Activated CD4-positive, alpha-beta T cell treated with anti-CD3 and anti-CD28 coated beads for 24 hours (primary cell): ENCODE measurements around the gene ONECUT3.
A peak's percentile ranks its signal among the peaks of the same experiment; 100 is the strongest.

Experiments
- DNase-seq, 2 donors: peaks; one replicate each; pipeline ENCODE4 v3.0.0-alpha.2; 2020; ENCODE audit warnings: low read depth in 2 of 2

Gene ONECUT3

DNA sequence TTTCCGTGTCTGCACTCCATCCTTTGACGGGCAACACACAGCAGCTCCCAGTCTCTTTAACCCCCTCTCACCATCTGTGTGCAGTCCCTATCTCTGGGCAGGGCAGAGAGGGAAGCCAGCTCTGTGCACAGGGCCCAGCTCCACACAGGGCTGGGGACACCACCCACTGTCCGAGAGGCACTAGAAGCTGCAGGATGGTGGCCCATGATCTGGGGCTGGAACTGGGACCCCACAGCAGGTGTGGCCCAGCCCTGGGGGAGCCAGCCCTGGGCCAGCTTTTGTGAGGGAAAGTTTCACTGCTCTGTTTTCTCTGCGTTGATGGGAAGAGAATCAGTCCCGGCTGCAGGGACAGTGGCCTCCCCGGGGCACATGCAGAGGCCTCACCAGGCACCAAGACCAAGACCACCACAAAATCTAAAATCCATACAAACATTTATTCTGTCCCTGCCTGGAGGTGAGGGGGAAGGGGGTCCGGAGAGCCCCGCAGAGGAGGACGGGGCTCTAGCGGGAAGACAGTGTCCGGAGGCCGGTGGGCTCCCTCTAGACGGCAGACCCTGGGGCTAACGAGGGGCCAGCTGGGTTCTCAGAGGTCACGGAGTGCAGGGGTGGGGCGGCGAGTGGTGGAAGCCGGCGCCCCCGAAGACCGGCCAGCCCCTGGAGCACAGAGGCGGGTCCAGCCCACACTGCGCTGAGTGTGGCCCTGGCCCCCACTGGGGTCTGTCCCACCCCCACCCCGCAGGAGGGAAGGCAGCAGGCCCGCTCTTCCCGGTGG is 61.7 kb downstream of the ONECUT3 start:
- no peak for DNase-seq

DNA sequence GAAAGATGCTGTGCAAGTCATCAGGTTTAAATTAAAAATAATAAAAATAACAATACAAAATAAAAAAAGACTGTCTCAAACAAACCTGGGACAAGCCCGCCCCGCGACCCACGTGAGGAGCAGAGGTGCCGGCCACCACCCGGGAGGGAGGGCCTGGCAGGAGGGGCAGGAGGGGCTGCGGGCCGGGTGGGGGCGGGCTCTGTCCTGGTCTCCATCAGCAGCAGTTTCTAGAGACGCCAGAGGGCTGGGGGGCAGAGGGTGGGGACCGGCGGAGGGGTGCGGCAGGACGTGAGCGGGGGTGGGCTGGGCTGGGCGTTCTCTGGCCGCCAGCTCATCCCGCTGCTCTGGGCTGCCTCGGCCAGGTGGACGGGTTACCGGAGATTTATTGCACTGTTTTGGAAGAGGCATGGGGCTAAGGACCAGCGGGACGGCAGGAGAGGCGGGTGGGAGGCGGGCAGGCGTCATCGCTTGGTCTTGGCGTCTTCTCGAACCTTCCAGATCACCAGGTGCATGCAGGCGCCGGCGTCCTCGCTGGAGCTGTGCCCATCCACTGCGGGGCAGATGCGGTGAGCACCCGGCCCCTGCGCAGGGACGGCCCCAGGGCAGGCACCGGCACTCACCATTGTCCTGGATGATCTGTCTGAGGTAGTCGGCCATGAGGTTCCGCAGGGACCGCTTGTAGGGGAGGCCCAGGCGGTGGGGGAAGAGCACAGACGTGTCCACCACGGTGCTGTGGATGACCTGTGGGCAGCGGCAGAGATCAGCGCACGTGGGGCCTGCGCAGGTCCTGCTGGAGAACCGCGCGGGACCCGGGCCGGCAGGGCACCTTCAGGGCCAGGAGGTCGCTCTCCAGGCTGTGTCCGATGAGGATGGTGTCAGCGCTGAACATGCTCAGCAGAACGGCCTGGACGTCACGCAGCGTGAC is 62.6 kb downstream of the ONECUT3 start:
- no peak for DNase-seq

DNA sequence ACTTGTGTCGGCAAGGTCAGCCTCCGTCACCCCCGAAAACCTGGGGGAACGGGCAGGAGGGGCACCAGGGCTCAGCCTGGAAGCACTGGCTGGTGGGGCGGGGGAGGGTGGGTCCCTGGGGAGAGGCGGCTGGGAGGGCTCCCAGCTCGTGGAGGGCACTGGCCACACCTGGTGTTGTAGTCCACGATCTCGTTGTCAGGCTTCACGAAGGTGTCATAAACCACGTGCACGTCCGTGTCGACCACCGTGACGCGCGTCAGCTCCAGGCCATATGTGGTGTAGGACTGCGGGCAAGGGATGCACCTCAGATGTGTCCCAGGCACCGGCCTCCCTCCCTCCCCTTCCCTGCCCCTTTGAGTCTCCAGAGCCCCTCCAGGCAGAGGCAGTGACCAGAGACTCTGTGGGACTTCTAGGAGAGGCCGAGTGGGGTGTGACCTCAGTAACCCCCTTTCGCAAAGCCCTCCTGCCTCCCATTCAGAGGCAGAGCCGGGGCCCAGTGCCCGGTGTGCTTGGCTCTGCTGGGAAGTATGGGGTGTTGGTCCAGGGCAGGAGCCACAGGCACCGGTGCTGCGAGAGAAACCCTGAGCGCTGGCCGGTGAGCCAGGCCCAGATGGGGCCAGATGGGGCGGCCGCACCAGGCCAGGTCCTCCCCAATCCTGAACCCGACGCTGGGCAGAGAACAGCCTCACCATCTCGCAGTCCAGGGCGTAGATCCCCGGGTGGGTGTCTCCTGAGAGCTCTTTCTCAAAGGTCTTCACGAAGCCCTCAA is 63.4 kb downstream of the ONECUT3 start:
- no peak for DNase-seq

DNA sequence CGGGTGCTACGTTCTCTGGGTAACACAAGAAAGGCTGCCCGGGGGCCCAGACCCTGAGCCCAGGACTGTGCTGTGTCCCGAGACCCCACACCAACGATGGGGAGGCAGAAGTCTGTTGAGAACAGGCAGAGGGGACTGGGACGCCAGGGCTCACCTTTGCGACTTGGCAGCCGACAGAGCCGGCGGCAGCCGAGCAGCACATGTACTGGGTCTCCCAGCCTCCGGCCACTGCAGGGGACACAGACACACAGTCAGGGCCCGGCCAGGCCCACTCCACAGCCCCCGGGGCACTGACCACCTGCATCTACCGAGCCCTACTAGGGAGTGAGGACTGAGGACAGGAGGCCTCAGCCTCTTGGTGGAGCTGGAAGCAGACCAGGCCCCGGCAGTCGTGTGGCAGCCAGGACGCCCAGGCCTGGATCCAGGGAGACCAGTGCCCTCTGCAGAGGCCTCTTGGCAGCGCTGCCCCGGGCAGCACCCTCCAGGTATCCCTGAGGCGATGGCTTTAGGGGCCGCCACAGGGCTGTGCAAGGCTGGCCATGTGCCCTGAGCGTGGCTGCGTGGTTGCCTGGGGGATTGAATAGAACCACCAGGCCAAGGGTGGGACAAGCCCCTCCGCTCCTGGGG is 64.4 kb downstream of the ONECUT3 start:
- DNase-seq, result no peak

DNA sequence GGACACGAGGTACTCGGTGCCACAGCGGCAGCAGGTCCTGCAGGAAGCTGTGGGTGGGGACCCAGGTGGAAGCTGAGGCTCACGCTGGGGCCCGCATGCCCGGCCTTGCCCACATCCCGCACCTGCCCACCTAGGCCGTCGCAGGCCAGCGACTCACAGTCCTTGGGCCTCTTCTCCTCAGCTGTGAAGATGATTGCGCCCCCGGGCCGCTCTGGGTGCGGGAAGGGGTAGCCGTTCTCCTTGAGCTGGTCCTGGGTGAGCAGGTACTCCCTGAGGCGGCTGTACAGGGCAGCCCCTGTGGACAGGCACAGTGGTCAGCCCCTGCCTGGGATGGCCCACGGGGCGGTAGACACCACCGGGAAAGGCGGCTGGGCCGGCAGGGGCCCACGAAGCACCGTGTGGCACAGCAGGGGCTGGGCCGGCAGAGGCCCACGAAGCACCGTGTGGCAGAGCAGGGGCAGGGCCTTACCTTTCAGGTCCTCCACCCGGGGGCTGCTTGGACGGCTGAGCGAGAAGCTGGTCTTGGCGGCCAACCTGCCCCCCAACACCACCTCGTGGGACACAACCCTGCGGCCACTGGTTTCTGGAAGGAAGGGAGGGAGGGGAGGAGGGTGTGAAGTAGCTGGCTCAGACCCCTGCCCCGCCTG is 65.4 kb downstream of the ONECUT3 start:
- DNase-seq, result no peak

GRCh38 chr19:1819341-1820255 is 66.3 kb downstream of the ONECUT3 start:
- DNase-seq, result no peak

DNA sequence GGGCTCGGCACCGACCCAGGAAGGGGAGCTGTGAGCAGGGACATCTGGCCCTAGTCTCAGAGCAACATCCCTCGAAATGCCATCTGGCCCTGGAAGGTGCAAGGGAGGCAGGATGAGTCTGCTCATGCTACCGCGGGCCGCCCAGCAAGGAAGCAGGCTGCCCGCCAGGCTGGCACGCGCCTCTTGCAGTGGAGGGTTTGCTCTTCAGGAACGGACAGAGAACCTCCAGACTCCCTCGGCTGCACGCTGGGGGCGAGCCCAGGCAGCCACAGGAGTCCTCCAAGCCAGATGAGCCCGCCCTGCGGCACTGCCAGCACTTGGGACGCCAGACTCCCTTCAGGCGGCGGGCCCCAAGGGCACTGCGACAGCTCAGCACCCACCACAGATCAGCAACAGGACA is 68.9 kb downstream of the ONECUT3 start:
- DNase-seq, result no peak

DNA sequence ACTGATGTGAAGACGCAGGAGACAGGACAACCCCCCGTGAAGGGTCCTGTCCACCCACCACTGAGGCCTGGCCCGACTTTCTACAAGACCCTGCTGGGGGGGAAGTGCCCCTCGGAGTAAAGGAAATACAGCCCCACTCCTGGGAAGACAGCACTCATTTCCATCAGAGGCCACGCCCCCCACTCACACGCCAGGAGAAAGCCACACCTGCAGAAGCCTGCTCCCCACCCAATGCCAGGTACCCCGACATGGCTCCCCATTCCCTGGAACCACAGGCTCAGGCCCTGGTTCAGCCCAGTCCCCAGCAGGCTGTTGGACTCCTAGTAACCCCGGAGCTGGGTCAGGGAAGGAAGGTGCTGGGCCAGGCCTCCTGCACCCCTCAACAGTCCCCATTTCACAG is 69.7 kb downstream of the ONECUT3 start:
- no peak for DNase-seq

DNA sequence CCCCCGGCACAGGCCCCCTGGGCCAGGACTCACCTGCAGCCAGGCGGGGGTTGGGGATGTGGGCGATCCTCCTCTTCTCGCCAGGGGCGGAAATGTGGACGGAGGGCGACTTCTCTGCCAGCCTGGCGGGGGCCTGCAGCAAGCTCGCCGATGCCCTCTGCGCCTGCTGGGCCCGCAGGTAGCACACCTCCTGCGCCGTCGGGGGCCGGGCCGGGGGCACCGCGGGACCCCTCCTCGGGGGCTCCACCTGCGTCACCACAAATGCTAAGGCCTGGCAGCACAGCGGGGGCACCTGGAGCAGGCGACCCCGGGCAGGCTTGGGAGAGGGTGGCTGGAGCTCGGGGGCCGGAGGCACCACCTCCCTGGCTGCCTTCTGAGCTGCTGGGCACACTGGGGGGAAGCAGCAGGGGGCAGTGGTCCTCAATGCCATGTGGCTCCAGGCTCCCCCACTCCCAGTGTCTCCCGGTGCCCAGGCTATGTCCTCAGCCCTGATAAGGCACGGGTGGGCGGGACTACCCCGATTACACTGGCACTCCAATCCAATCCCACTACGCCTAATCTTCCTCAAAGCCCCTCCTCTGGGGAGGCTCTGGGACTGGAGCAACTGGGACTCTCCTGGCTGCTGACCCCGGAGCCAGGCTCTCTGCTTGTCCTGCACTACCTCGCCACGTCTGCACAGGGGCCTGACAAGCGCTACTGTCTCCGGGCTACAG is 70.4 kb downstream of the ONECUT3 start:
- no peak for DNase-seq

DNA sequence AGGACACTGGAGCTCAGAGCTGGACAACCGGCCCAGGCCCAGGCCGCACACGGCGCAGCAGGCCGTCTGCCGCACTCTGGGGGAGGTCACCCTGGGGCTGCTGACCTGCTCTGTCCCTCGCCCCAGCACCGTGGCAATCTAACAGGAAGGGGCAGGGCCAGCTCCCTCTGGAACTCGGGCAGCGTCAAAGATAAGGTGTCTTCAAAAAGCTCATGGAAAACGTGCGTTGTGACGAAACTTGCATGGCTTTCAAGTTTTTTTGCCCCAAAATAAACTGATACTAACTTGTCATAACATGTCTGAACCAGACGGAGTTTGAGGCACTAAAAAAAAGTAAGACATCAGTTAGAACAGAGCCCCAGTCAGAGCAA is 70.9 kb downstream of the ONECUT3 start:
- no peak for DNase-seq

DNA sequence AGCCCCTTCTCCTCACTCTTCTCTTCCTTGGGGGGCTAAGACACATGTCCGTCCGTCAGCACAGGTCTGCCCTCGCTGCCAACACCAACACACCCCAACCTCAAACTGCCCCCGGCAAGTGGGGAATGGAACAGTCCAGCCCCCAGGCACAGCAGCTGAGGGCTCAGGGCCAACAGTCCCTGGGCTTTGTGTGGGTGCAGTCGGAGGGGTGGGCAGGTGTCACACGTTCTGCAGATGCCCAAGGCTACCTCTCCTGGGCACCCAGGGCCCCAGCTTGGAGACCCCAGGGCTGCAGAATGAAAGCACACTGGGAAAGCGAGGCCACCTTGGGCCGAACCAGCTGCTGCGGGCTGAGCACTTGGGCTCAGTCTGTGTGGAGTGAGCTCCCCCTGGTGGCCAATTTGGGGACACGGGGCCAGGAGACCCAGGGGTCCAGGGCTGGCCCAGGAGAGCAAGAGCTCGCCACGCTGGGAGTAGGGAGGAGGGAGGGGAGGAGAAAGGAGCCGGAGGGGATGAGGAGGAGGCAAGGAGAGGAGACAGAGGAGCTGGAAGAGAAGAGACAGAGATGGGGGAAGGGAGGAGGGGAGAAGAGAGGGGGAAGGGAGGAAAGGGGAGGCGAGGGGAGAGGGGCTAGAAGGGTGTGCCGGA is 72.7 kb downstream of the ONECUT3 start:
- DNase-seq, result peak; percentile 65 to 66

GRCh38 chr19:1826557-1827521 is 73.5 kb downstream of the ONECUT3 start:
- no peak for DNase-seq

GRCh38 chr19:1827566-1828278 is 74.4 kb downstream of the ONECUT3 start:
- DNase-seq, result no peak

GRCh38 chr19:1828279-1829238 is 75.3 kb downstream of the ONECUT3 start:
- DNase-seq, result no peak

DNA sequence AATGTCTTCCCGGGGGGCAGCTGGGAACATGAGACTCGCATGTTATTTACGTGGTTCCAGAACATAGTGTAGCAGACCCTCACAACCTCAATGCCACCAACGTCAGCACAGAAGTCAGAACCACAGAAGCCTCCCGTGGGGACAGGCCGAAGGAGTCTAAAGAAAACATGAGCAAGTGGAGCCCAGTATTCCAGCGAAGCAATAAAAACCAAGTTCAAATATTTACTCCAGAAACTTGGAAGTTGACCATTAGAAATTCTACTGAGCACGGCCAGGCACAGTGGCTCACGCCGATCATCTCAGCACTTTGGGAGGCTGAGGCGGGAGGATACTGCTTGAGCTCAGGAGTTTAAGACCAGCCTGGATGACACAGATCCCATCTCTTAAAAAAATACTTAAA is 76.7 kb downstream of the ONECUT3 start:
- no peak for DNase-seq

GRCh38 chr19:1830568-1830967 is 77.3 kb downstream of the ONECUT3 start:
- DNase-seq, result no peak
